GM19035 (cell line): Measurements from ENCODE around the gene ZMYND8.
"Not testable (repeated sequence)": the region's sequence is repeated elsewhere in the genome, so short reads cannot be mapped to it uniquely, and the experiment has no call there.

Experiments
- ATAC-seq: cut with Tn5 transposase; IDR thresholded peaks from one replicate; pipeline ENCODE4 v1.9.1; 2021; ENCODE audit not compliant: unreplicated experiment

ZMYND8 gene

DNA sequence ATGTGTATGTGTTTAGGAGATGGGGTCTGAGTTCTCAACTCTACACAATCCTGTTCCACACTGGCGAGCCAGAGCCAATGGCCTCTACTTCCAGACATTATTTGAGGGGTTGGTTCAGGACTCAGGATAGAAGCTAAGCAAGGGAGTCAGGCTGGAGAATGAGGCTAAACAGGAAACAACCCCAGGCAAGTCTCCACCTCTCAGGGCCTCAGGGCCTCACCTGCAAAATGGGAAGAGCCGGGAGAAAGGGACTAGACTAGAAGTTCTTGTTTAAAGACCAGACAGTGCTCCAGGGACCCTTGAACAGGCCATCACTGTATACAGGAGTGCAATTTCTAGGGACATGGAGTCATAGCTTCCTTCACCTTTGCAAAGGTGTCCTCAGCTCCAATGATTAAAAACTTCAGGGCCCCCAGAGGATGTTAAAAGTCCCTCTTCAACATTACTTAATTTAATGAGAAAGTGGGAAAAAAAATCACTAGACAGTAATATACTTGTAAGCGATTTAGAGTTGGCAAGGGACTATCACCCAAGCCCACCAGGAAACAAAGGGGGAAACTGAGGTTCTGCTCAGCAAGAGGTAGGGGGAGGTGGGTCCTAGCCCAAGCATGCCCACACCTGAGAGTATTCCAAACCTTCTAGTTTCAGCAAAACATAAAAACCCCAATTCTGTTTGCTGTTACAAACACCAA lies 41.7 kb downstream of the ZMYND8 start:
- ATAC-seq = no peak

DNA sequence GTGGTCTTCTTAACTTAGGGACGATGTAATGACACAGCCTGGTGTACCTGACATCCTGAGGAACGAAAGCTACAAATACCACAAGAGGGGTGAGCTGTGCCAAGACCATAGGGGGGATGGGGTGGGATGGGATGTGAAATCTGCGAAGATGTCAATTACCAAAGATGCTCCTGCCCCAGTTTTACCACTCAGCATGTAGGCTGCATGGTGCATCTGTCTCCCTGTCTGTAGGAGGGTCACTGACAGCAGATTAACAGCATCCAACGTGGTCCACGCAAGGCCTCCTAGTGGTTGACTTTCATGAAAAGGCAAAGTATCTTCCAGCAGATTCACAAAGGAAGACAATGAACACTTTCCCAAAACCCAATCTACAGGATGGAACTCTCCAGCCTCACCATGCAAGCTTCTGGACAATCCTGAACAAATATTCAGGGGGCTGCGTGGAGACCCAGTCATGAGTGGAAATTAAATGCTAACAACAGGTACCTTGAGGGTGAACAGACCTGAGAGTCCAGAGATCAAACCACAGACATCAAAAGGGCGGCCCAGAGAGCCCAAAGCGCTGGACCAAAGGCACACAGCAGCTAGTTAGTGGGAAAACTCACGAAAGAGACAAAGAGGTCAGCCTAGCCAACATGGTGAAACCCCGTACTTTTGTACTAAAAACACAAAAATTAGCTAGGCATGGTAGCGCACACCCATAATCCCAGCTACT lies 44.4 kb downstream of the ZMYND8 start:
- ATAC-seq = no peak

DNA sequence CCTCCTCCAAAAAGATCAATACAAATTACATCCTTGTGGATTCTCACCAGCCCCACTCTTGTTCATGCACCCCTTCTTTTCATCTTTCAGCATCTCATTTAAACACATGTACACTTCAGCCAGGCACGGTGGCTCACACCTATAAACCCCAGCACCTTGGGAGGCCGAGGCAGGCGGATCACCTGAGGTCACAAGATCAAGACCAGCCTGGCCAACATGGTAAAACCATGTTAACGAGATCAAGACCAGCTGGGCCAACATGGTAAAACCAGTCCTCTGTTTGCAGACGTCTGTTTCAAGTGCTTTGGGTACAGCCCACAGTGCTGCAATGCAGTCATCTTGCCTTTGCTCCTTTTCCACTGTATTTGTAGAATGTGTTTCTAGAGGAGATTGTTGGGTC lies 45.3 kb downstream of the ZMYND8 start:
- no peak for ATAC-seq

DNA sequence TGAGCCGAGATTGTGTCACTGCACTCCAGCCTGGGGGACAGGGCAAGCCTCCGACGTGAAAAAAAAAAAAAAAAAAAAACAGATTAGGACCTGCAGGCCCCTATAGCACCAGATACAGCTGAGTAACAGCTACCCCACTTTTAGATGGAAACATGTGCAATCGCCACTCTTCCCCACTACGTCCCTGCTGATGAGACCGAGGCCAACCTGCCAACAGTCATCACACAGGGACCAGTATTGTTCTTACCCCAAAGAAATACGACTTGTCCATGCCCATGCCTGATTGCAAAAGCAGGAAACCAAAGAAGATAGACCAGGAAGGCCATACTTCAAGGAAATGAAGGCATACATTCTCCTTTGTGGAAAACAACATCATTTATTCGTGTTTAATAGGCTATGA lies 45.8 kb downstream of the ZMYND8 start:
- ATAC-seq = no peak

DNA sequence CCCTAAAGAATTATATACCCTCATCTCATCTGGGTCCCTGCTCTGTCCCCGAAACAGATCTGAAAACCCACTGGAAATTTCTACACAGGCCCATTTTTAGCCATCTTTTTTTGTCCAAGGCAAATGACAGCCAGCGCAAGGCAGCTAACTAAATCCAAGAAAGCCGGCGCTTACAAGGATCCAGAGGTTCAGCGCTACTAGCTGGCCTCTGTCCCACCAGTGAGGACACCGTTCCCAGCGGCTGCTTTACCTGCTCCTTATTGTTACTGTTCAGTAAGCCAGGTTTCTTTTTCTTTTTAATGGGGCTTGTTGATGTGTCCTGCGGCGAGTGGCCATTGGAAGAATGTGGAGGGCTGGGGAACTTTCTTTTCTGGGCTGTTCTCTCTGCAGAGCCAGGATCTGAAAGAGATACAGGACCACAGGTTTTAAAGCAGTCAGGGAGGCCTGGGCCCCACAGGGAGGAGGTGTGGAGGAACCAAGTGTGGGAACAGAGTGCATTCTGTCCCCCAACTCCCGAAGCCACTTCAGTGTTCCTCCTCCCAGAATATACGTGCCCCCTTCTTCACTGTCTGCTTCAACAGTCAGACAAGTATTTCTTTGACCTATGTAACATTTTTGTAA lies 46.6 kb downstream of the ZMYND8 start:
- ATAC-seq = no peak

DNA sequence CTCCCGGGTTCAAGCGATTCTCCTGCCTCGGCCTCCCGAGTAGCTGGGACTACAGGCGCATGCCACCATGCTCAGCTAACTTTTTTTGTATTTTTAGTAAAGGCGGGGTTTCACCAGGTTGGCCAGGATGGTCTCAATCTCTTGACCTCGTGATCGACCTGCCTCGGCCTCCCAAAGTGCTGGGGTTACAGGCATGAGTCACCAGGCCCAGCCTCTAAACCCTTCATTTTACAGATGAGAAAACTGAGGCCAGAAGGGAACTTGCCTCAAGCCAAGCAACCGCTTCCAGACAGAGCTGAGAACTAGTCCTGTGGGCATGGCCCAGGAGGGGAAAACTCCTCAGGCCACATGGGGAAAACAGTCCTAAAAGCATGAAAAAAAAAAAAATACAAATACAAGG lies 47.1 kb downstream of the ZMYND8 start:
- ATAC-seq = no peak

DNA sequence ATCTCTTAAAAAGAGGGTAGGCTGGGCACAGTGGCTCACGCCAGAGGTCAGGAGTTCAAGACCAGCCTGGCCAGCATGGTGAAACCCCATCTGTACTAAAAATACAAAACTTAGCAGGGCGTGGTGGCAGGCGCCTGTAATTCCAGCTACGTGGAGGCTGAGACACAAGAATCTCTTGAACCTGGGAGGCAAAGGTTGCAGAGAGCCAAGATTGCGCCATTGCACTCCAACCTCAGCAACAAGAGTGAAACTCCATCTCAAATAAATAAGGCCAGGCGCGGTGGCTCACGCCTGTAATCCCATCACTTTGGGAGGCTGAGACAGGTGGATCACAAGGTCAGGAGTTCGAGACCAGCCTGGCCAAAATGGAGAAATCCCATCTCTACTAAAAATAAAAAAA lies 48.9 kb downstream of the ZMYND8 start:
- not testable (repeated sequence) for ATAC-seq

DNA sequence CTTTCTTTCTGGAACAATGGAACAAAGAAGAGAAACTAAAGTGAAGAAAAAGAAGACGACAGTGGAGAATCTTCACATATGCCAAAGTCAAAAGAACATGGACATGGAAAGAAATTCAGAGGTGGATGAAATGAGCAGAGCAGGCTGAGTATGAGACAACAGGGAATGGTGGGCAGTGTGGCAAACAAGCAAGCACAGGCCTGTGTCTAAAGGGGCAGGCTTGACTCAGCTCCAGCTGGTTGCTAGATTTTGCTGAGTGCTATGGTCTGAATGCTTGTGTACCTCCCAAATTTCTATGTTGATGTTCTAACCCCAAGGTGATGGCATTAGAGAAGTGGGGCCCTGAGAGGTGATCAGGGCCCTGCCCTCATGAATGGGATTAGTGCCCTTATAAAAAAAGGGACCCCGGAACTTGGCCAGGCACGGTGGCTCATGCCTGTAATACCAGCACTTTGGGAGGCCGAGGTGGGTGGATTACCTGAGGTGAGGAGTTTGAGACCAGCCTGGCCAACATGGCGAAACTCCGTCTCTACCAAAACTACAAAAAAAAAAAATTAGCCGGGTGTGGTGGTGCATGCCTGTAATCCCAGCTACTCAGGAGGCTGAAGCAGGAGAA lies 49.6 kb downstream of the ZMYND8 start:
- no peak for ATAC-seq

DNA sequence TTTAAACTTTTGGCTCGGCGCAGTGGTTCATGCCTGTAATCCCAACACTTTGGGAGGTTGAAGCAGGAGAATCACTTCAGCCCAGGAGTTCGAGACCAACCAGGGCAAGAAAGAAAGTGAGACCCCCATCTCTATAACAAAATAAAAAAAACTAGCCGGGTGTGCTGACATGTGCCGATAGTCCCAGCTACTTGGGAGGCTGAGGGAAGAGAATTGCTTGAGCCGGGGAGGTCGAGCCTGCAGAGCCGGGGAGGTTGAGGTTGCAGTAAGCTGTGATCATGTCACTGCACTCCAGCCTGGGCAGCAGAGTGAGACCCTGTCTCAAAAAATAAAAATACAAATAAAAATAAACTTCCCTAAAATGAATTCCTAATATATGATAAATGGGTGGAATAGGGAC lies 50.4 kb downstream of the ZMYND8 start:
- no peak for ATAC-seq

DNA sequence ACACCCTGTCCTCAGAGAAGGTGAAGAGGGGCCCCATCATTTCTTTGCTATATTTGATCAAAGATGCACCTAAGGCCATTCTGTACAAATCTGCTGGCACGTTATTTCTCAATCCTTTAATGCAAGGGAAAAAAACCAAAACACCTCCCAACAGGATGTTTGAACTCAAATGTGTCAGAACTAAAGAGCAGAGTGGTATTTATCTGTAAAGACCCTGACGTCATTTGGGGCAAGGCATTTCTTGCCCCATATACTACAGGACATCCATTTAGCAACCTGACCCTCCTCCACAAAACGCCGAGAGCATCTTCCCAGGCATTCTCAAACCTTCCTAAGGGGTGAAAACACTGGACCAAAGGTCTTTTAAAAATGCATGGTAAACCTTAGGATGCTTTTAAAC lies 50.8 kb downstream of the ZMYND8 start:
- no peak for ATAC-seq

DNA sequence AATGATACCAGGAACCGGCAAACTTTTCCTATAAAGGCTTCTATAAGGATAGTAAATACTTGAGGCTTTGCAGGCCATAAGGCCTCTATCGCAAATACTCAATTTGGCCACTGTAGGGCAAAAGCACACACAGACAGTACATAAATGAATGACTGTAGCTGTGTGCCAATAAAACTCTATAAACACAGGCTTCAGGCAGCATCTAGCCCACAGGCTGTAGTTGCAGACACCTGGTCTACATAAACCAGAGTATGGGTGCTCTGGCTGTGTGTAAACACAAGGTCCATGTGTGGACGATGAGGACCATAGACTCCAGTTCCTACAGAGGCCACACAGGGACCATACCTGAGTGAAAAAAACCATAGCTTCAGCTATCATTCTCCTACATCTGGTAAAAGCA lies 52.2 kb downstream of the ZMYND8 start:
- ATAC-seq = no peak

DNA sequence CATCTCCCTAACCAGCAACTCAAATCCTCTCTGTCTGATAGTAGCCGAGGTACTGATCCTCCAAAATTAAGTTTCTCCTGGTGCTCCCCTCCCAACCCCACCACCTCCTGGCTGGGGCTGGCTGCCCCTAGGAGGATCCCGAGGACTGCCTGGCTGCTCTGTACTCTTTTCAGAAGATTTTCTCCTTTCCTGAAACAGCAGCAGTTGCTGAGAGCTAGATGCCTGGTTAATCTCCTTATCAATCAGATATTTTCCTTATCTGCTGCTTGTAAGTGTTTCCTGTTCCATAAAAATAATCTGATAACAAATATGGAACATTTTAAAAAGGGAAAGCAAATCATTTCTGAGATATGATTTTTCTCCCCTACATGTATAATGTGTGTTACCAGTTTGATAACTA lies 52.8 kb downstream of the ZMYND8 start:
- ATAC-seq = no peak

DNA sequence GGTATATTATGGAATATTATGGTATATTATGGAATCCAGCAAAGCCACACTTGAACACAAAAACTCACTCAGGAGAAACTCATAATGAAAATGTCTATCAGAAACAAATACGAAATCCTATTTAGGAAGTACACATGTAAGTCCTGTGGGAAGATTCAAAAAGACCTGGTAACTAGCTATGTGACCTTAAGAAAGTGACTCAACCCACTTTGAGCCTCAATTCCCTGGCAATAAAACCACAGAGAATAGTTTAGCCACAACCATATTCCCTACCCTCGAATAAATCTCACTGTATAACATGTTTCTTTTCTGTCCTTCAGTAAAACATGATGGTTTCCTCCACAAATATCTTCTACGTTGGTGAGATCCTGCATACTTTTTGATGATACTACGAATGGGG lies 56.4 kb downstream of the ZMYND8 start:
- ATAC-seq = no peak

DNA sequence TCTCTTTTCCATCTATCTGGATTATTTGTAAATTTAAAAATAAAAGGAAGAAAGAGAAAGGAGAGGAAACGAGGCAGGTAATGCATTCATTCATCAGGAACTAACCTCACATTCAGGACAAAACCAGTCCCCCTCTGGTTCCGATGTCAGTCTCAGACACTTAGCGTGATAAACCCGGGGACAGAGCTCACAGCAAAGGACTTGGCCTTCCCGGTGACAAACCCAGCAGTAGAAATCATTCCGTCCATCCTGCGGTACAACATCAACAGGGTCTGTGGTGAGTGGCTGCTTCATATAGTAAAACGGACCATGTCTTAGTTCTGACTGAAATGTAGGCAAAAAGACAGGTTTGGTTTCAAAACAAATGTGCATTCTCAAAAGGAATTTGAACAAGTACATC lies 57.9 kb downstream of the ZMYND8 start:
- no peak for ATAC-seq

DNA sequence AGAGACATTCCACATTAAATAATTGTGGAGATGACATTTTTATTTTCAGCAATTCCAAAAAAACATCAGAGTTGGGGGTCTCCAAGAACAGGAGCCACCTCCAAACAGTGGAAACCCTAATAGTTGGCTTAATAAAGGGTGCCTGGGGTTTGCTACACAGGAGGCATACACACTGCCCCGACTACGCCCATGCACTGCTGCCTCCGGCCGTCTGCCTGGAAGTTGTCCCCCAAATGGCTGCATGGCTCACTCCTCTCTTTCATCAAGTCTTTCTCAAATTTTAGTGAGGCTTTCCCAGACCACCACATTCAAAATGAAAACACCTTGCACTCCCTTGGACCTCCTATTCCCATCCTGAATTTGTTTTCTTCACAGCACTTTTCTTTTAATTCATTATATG lies 58.8 kb downstream of the ZMYND8 start:
- no peak for ATAC-seq

DNA sequence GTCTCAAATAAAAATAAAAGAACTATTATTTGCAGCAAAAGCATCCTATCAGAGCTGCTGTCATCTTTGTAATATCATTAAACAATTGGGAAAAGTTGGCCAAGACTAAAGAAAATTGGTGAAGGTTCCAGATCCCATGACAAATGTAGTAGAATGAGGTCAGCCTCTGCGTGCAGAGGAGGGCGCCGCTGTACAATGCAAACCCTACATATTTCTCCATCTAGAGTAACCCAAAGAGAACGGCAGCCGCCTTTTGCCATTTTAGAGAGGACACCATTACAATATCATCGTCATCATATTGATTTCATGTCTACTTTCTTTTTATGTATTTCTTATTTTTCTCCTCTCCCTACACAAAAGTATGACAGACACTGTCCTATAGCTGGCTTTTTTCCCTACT lies 59.5 kb downstream of the ZMYND8 start:
- ATAC-seq = no peak

DNA sequence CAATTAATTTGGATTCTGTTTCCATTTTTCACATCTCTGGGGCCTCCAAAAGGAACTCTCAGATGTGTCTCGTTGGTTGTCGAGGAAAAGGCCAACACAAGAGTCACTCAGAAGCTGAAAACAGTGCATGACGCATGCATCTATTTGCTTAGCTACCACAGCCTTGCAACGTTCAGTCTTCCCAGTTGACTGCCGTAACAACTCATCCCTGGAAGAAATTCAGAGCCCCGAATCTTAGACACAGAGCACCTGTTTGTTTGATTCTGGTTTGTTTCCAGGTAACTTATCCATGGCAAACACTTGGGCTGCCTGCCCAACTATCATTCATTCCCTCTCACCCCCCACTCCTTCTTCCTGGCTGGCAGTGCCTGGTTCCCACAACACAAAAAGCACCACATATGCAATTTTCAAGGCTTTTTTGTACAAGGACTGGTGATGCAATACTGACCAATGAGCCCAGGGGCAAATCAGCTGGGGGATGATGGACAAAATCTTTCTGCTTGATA lies 60.5 kb downstream of the ZMYND8 start:
- ATAC-seq = no peak

DNA sequence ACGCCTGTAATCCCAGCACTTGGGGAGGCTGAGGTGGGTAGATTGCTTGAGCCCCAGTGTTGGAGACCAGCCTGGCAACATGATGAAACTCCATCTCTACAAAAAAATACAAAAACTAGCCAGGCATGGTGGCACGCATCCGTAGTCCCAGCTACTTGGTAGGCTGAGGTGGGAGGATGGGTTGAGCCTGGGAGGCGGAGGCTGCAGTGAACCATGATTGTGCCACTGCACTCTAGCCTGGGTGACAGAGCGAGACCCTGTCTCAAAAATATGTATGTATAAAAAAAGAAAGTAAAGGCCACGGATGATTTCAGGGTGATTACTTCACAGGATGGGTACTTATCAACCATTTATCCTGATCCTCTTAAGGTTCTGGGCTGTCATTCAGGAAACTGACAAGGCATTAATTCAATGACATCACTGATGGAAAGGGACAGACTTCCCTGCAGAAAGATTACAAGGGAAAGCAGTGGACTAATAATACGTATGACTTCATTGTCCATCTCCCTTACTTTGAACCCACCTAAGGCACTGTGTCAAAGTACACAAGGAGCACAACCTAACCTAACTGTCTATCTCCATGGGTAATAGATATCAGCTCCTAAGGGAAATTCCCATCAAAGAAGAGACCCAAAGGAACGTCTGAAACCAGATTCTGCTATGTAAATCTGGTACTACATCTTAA lies 61.2 kb downstream of the ZMYND8 start:
- no peak for ATAC-seq

DNA sequence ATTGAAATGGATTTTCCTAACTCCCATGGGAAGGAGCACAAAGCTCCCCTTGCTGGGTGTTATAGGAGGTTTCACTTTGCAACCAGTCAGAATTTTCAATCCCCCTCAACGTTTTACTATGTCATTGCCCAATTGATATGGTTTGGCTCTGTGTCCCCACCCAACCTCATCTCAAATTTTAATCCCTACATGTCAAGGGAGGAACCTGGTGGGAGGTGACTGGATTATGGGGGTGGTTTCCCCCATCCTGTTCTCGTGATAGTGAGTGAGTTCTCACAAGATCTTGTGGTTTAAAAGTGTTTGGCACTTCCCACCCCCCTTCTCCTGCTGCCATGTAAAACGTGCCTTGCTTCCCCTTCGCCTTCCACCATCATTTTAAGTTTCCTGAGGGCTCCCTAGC lies 62.9 kb downstream of the ZMYND8 start:
- ATAC-seq = no peak

DNA sequence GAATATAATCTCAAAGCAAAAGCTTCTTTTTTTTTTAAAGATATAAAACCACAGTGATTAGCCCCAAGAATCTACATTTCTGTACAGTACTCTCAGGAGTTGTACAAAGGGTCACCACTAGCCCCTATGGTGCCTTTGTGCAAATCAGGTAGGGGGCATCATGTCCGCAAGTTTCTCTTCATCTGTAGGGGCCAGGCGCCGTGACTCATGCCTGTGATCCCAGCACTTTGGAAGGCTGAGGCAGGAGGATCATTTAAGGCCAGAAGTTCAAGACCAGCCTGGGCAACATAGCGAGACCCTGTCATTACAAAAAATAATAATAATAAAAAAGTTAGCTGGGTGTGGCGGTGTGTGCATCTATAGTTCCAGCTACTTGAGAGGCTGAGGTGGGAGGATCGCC lies 63.9 kb downstream of the ZMYND8 start:
- ATAC-seq = no peak
